ENCODE measurements around the gene SOX18. TPM values are rescaled to one million over a fixed set of nuclear protein-coding genes. Genes with fewer than 3 reads are reported as not detected.

SOX18 gene
- polyA plus RNA-seq, 3 donors = 5.6 to 9.0 (median 6.5) TPM

DNA sequence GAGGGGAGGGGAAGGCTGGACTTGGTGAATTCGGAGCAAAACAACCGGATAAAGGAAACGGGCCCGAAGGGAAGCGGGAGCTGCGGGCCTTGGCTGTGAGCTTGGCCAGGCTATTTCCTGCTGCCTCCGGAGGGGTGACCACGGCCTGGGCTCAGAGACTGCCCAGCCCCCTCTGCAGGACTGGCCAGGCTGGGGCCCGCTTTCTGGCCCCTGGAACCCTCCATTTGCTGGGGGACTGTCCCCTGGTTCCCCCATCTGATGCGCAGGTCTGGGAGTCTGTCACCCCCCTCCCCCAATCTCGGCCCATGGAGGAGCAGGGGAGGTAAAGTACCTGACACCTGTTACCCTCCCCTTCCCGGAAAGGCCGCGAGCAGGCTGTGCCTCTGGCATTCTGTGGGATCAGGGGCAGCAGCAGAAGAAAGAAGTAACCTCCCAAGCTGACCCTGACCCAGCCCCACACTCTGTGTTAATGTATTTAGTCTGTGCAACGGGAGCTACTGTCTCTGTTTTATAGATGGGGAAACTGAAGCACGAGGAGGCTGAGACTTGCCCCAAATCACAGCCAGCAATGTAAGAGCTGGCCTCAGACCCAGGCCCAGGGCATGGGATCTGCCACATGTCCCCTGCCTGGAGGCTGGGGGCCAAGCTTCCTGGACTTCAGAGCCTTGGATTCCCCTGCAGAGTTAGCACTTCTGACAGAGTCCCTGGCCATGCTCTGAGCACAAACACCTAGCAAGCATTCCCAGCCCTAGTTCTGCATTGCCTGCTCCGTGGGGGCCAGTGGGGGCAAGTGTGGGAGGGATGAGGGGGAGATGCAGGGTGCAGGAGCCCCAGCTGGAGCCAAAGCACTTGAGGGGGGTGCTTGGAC is 9.9 kb downstream of the SOX18 start:
- no peak for DNase-seq (ENCODE audit: low read depth in 3 of 3, low spot score in 2 of 3)

DNA sequence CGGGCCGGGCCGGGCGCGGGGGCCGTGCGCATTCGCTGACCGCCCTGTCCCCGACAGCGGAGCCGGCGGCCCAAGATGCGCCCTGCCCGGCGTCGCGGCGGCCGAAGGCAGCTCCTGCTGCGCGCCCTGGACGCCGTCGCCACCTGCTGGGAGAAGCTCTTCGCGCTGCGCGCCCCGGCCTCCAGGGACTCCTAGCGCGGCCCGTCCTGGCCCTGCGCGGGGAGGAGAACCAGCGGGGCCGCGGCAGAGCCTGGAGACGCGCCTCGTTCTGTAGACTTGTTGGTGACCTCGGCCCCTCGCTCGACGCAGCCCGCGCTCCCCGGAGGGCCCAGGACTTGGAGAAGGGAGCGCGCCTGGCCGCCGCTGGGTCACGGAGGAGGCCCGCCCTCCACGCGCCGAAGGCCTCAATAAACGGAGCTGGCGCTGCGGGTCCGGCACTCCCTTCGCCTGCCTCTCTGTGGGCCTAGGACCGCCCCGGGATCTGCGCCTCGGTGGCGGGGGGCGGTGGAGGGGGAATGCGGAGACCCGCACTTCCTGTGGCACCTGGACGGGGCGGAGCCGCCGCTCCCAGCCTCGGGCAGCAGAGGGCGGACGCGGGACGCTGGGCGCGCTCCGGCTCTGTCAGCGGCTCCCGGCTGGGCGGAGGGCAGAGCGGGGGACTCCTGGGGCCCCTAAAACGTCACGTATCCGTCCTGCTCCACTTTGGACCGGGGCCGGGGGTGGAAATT is 10.7 kb downstream of the SOX18 start:
- peak in 1 of 3 donors; percentile 62 for DNase-seq (ENCODE audit: low read depth in 3 of 3, low spot score in 2 of 3)

DNA sequence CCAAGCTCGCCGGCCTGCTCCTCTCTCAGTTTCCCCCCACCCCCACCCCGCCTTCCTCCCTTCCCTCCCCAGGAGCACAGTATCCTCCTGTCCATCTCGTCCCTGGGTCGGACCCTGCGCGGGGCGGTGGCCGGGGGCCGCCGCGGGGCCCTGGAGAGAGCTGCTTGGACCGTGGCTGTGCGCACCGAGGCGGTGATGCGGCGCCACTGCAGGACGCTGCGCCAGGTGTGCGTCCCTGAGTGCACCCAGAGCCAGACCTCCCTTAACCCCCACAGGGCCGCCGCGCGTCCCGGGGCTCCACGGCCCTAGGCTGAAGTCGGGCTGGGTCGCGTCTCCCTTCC is 11.2 kb downstream of the SOX18 start:
- no peak for DNase-seq (ENCODE audit: low read depth in 3 of 3, low spot score in 2 of 3)

DNA sequence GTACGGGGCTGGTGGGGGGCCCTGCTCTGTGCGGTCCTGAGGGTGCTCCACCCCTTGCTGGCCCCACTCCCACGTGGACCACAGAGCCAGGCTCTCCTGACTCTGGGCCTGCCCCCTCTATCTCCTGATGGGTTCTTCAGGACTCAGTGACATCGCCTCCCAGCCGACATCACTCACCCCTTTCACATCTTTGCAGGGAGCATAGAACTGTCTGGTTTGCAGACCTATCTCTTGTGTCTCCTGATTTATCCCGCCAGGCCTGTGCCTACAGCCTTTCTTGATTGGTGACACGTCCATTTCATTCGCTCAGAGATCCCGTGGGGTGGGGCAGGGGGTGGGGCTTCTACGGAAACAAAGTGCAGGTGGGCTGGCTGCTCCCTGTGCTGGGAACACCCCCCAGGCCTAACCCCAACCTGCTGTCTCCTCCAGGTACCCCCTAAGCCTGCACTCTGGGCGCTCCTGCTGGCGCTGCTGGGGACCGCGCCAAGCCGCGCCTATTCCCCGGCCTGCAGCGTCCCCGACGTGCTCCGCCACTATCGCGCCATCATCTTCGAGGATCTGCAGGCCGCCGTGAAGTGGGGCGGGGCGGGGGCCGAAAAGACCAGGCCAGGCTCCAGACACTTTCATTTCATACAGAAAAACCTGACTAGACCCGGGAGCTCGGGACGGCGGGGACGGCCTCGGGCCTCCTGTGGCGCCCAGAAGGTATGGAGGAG is 11.8 kb downstream of the SOX18 start:
- DNase-seq (ENCODE audit: low read depth in 3 of 3, low spot score in 2 of 3) = no peak

DNA sequence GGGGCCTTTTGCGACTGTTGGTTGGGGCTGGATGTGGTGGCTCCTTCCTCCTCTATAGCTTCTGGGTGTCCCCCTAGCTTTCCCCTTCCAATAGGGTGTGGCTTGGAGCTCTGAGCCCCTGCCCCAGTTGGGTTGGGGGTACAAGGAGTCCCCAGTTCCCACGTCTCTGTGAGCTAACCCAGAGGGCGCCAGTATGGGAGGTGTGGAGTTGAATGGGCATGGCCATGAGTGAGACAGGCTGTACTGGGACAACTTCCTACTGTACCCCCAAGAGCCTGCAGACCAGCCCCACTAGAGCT is 12.3 kb downstream of the SOX18 start:
- no peak for DNase-seq (ENCODE audit: low read depth in 3 of 3, low spot score in 2 of 3)

DNA sequence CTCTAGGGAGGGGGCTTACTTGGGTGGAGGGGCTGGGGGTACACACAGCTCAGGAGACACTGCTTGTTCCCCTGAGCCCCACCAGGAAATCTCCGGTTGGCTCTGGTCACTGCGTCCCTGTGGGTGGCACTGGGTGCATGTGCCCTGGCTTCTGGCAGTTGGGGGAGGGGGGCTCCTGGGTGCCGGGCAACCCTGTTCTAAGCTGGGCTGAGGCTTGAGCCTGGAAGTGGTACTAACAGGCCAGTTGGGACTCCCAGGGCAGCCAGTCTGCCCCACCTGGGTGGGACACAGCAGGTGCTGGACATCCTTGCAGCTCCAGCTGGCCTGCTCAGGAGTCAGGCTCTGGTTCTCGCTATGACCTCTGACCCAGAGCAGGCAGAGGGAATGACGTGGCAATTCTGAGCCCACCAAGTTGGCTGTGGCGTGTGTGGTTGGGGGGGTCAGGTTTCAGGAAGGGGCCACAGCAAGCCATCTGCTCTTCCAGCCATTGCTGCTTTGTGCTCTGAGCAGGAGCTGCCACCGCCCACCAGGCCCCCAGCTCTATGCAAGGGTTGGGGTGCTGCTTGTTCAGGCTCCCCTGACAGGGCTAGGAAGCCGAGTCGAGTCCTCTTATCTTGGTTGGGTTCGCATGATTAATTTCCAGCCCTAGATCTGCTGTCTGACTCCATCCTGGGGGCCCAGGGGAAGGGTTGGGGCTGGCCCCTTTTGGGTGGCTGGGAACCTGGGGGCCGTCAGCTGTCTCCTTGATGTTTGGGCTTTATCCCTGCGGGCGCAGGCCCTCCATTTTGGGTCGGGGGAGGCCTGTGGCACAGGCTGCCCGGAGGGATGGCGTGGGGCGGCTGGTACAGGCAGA is 12.9 kb downstream of the SOX18 start:
- no peak for DNase-seq (ENCODE audit: low read depth in 3 of 3, low spot score in 2 of 3)

DNA sequence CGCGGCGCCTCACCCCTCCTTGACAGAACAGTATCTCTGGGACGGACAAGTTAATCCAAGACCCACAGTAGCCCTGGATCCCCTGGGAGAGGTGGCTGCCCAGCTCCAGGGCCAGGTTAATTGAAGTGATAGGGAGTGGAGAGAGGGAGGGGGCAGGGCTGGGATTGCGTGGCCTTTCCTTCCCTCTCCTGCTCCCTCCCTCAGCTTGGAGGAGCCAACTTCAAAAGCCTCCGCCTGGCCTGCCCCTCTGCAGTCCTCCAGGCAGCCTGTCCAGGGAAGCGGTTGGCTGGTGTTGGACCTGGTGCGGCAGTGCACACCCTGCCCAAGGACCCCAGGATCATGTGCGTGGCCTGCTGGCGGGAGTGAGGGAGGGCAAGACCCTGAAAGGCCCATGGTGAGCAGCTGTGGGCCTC is 13.5 kb downstream of the SOX18 start, which contains the start of gene C20orf204:
C20orf204 (plus strand) TSS at position 250 of the 413 bp plus-strand sequence; CDS start at position 392, 142 bp downstream.
- no peak for DNase-seq (ENCODE audit: low read depth in 3 of 3, low spot score in 2 of 3)

DNA sequence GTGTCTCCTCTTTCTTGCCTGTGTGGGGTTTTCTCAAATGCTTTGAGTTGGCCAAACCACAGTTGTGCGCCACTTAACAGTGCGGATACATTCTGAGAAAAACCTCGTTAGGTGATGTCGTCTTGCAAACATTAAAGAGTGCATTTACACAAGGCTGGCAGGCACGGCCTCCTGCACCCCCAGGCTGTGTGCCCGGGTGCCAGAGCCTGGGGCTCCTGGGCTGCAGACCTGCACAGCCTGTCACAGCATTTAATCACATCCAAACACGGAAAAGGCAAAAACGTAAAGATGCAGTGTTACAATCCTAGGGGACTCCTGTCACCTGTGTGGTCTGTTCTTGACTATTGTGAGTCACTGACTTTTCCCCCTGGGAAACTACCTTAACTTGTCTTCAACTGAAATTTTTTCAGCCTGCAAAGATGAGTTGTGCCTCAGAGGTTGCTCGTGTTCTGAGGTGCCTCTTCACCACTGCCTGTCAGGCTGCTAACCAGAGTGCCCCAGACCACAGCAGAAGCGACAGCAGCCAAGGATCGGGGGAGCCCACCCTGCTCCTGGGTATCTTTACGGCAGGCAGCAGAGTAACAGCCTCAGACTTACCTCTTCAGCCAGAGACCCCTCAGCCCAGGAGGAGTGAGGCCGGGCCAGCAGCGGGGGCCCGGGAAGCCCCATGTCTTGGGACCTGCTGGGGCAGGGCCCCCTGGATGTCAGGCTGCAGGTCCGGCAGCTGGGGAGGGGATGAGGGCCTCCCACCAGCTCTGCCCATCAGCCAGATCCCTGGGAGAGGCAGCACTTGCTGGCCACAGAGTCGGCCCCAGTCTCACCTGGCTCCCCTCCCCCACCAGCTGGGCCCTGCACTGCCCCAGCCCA is 14.1 kb downstream of the SOX18 start:
- no peak for DNase-seq (ENCODE audit: low read depth in 3 of 3, low spot score in 2 of 3)

DNA sequence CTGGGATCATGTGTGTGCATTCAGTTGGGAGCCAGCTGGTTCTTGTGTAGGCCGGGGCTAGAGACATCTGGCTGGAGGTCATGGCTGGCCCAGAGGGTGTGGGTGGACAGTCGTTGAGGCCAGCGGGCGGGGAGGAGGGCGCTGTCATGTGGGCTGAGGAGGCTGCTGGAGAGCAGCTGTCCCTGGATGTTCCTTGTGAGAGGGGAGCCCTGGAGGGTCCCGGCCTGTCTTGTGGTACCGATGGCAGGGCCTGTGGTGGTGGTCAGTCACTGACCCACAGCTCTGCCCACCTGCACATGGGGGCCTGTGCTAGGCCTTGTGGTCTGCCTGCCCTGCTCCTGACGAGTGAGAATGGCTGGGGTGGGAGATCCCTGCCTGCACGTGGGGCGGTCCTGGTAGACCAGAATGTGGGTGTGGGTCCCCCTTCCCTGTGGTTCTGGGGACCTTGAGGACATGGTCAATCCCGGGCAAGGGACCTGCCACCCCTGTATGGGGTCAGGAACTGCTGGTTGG is 15.4 kb downstream of the SOX18 start:
- DNase-seq (ENCODE audit: low read depth in 3 of 3, low spot score in 2 of 3) = no peak

DNA sequence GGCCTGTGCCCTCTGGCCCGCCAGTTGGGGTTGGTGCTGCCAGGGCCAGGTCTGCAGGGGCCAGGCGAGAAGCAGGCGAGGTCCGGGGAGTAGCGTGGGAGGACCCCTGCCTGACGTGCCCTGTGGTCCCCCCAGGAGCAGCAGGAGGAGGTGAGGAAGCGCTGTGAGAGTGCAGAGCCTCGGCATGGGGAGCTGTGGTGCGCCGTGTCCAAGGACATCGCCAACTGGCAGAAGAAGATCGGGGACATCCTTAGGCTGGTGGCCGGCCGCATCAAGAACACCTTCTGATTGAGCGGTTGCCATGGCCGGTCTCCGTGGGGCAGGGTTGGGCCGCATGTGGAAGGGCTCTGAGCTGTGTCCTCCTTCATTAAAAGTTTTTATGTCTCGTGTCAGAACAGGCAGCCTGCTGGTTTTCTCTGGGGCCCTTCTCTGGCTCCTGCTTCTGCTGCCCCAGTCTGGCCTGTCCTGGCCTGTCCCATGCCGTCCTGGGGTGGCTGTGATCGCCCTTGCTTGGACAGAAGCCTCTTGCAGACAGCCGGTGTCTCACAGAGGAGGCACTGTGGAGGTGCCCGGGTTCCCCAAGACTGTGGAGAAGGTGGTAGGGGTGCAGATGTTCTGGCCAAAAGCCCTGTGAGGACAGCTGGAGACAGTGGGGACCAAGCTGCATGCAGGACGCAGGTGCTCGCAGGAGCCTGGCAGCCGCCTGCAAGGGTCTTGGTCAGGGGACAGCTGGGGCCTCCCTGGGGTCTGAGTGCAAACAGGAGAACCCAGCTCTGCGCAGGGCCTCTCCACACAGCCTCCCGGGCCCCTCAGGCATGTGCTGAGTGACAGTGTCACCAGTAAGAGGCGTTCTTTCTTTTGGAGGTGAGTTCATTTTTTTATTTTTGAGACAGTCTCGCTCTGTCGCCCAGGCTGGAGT is 16.5 kb downstream of the SOX18 start:
- DNase-seq (ENCODE audit: low read depth in 3 of 3, low spot score in 2 of 3) = no peak

DNA sequence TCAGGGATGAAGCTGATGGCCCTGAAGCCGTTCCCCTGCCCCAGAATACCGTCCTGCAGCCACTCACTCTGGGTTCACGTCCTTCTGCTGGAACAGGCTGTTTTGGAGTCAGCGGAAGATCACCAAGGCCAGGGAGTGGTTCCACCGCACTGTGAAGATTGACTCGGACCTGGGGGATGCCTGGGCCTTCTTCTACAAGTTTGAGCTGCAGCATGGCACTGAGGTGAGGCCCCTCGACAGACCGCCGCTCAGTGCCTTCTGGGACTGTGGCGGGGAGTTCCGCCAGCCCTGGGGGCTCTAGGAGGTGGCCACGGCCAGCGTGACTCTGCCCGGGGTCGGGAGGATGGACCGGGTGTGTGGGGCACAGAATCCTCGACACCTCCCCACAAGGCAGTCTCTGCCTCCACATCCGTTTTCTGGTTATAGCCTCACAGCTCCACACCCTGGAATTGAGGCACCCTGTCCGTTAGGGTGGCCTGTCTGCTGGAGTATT is 17.6 kb downstream of the SOX18 start:
- DNase-seq (ENCODE audit: low read depth in 3 of 3, low spot score in 2 of 3) = no peak

DNA sequence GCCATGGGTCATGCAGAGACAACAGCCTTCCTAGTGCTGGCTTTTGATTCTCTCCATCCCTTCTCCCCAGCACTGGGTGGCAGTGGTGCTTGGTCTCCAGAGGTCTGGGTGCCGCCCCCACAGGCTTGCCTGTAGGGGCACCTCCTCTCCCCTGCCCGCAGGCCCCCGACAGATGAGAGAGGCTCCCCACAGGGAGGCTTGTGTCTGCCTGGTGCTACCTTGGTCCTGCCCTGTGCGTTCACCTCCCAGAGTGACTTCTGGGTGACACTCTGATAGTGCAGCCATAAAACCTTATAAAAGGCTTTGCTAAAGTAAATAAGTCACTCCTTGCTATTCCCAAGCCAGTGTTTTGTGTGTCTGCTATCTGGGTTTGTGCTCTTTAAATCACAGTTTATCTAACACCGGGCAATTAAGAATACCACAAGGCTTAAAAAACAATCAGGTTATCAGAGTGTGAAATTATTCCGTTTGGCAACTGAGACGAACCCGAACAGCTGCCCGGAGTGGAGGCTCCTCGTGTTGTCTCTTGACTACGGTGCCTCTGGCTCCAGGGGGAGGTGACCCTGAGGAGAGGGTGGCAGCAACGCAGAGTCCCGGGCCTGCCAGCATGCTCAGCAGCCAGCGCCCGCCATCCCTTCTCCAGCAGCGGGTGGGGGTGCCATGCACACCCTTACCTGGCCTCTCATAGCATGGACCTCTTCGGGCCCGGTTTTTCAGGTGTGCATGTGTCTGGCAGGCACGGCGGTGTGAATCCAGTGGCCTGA is 18.9 kb downstream of the SOX18 start:
- DNase-seq (ENCODE audit: low read depth in 3 of 3, low spot score in 2 of 3) = no peak

DNA sequence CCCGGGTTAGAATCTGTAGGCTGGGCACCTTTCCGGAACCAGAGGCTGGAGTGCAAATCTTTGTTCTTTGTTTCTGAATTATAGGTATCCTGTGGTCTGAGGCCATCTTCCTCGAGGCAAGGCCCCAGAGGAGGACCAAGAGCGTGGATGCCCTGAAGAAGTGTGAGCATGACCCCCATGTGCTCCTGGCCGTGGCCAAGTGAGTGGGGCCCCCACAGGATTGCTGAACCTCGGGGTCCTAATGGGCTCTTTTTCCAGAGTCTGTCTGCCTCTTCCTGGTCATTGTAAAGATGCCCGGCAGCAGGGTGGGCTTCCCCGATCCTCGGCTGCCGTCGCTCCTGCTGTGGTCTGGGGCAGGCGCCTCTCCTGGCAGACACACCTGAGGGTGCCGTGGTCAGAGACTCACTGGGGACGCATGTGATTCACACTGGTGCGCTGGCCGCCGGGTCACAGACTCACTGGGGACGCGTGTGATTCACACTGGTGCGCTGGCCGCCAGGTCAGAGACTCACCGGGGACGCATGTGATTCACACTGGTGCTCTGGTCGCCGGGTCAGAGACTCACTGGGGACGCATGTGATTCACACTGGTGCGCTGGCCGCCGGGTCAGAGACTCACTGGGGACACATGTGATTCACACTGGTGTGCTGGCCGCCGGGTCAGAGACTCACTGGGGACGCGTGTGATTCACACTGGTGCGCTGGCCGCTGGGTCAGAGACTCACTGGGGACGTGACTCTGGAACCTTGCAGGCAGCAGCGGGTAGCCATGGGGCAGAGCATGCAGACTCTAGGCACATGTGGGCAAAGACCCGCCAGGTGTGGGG is 19.9 kb downstream of the SOX18 start:
- no peak for DNase-seq (ENCODE audit: low read depth in 3 of 3, low spot score in 2 of 3)

DNA sequence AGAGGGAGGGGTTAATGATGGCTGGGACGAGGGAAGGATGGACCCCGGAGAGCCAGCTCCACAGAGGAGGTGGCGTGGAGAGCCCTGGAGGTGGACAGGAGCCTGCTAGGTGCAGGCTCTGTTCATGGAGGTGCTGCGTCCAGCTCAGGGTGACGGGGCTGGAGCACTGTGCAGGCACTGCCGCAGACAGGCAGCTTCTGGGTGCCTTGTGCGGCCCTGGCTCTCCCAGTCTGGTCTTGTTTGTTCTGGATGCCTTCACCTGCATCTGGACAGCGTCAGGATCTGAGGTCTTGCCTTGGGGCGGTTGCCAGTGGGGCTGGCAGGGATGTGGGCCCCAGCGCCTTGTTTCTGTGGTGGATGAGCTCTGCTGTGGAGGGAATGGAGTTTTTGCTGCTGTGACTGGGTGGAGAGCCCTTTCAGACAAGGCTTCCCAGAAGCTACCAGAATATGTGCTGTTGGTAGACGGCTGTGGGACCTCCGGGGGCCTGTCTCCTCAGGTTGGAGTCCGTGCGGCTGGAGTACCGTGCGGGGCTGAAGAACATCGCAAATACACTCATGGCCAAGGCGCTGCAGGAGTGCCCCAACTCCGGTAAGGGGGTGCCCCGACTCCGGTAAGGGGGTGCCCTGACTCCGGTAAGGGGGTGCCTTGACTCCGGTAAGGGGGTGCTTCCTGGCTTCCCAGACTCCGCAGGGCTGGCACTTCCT is 21.3 kb downstream of the SOX18 start:
- DNase-seq (ENCODE audit: low read depth in 3 of 3, low spot score in 2 of 3) = no peak

DNA sequence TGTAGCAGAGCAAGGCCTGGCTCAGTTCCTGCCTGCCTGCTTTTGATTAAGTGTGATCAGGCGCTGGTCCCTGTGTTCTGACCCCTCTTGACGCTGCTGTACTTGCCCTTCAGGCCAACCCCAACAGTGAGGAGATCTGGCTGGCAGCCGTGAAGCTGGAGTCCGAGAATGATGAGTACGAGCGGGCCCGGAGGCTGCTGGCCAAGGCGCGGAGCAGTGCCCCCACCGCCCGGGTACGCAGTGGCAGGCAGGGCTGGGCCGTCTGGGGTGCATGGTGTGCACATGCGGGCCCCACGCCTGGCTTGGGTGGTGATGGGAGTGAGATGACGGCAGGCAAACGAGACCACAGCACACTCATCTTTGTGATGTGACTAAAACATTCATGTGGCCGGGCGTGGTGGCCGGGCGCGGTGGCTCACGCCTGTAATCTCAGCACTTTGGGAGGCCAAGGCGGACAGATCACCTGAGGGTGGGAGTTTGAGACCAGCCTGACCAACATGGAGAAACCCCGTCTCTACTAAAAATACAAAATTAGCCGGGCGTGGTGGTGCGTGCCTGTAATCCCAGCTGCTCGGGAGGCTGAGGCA is 23.5 kb downstream of the SOX18 start:
- no peak for DNase-seq (ENCODE audit: low read depth in 3 of 3, low spot score in 2 of 3)

All from right renal cortex interstitium (tissue), 3 donors.